ENCODE measurements around the gene HACD3.

DNA sequence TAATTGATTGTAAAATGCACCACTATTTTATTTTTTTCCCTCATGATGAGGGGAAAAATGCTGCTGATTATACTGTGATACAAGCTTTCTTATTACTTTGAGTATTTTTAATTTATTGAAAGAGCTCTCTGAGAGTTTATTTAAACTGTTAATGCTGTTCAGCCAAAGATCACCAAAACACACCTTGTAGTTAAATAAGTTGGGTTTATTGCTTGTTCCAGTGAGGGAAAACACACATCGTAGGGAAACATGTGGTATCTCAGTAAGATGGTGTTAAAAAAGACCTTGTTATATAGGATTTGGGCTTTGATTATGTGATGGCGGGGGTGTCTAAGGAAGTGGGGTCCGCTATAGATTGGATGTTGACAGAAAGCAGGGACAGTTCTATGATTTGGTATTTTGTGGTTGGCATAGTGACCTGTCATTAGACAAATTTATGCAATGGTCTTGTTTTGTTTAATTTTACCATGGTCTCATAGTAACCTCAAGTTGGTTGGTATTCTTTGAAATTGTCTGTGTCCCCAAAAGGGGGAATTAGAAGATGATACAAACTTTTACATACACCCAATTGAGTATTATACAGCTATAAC lies 11.1 kb downstream of the HACD3 start:
- no peak for TF ChIP-seq POLR2A (IDR thresholded peaks at IDR 0.05)
- no peak for TF ChIP-seq CTCF (IDR thresholded peaks at IDR 0.05)
